ENCODE measurements around the gene TBC1D19. TPM values are rescaled to one million over a fixed set of nuclear protein-coding genes. Genes with fewer than 3 reads are reported as not detected.
A peak's percentile ranks its signal among the peaks of the same experiment; 100 is the strongest.

TBC1D19 gene
- total and polyA plus RNA-seq, 8 donors: 1.4 to 57.6 (median 5.1) TPM

- no peak overlapping the region for H3K4me3 ChIP-seq
- H3K27me3 ChIP-seq: no peaks in the 10 kb centered on the region
- no peaks in the 10 kb centered on the region for H3K4me1 ChIP-seq
- 75 to 92% (median 90%) methylated on average over 1 of the region's 1 CpG for WGBS, 5 donors
- peak overlapping the region in 1 of 5 donors; percentile 1 for H3K27ac ChIP-seq
- no peaks in the 10 kb centered on the region for H3K9me3 ChIP-seq
- intact Hi-C loops (cut with DNase I; ENCODE audit: low total_unique reads): no loop called here
- TF ChIP-seq, protein P1, sequence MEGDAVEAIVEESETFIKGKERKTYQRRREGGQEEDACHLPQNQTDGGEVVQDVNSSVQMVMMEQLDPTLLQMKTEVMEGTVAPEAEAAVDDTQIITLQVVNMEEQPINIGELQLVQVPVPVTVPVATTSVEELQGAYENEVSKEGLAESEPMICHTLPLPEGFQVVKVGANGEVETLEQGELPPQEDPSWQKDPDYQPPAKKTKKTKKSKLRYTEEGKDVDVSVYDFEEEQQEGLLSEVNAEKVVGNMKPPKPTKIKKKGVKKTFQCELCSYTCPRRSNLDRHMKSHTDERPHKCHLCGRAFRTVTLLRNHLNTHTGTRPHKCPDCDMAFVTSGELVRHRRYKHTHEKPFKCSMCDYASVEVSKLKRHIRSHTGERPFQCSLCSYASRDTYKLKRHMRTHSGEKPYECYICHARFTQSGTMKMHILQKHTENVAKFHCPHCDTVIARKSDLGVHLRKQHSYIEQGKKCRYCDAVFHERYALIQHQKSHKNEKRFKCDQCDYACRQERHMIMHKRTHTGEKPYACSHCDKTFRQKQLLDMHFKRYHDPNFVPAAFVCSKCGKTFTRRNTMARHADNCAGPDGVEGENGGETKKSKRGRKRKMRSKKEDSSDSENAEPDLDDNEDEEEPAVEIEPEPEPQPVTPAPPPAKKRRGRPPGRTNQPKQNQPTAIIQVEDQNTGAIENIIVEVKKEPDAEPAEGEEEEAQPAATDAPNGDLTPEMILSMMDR (IDR thresholded peaks at IDR 0.05): no peak
- TF ChIP-seq EP300 (IDR thresholded peaks at IDR 0.05) (no peak), POLR2A (IDR thresholded peaks at IDR 0.05) (no peak)
- H3K36me3 ChIP-seq: peaks cover 0 to under 1% (median 0%) of the 10 kb centered on the region in 4 donors
- no peak for DNase-seq
These were observed 196.7 kb downstream of the TBC1D19 start for GRCh38 chr4:26780539-26780938.

DNA sequence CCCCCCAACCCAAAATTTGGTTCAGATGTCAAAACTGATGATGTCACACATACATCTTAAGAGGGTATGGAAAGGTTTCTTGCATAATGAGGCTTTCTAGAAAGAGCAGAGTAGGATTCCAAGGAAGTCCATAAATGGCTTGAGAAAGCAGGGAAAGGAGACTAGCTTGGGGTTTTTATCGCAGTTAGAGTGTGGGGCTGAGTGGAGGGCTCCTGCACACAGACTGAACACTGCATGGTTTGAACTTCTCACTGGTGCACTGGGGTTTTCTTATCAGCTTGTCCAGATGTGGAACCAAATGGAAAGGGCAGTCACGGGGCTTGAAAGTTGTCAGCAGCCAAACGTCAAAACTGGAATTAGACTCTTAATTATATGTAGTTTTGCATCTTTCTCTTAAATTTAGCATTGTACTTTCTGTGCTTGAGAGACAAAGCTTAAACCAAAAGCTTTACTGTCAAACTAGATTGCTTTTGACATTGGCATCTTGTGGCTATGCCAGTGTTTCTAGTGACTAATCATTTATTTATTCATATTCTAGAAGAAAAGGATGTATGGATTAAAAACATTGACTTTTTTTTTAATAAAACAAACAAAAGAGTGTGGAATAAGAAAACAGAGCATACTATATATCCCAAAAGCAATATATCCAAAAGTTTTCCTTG is 198.4 kb downstream of the TBC1D19 start:
- WGBS, 5 donors: 53 to 73% (median 71%) methylated on average over 3 of the region's 3 CpGs
- Histone ChIP-seq H3K27me3 (no peaks in the 10 kb centered on the region), H3K4me1 (peaks cover 0 to 5% (median 4%) of the 10 kb centered on the region in 4 donors), H3K36me3 (no peaks in the 10 kb centered on the region), H3K9me3 (no peaks in the 10 kb centered on the region), H3K4me3 (no peak overlapping the region), H3K27ac (no peak overlapping the region)
- no peak for DNase-seq
- TF ChIP-seq EP300 (IDR thresholded peaks at IDR 0.05) (no peak), POLR2AphosphoS5 (IDR thresholded peaks at IDR 0.05) (no peak), POLR2A (IDR thresholded peaks at IDR 0.05) (no peak)
- TF ChIP-seq, protein P1 (IDR thresholded peaks at IDR 0.05): no peak
- intact Hi-C loops (cut with DNase I; ENCODE audit: low total_unique reads): no loop called here

DNA sequence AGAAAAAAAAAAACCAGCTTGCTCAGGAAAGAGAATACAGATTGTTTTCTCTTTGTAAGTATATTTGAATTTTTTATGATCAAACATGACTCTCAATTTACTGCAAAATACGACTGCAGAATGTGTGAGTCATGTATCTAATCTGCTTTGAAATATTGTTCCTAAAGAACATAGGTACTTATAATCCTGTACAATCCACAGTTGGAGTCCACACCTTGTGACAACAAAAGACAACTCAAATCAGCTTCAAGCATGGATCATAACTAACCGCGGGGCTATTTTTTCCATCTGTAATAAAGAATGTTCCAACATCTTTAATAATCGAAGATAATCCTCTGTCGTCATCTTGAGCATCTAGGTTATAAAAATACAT is 198.9 kb downstream of the TBC1D19 start:
- TF ChIP-seq, protein P1 (IDR thresholded peaks at IDR 0.05): no peak
- TF ChIP-seq POLR2A (IDR thresholded peaks at IDR 0.05) (no peak), EP300 (IDR thresholded peaks at IDR 0.05) (no peak), POLR2AphosphoS5 (IDR thresholded peaks at IDR 0.05) (no peak)
- no peaks in the 10 kb centered on the region for H3K36me3 ChIP-seq
- H3K4me1 ChIP-seq: peaks cover 0 to 10% (median 9%) of the 10 kb centered on the region in 4 donors
- H3K27me3 ChIP-seq: no peaks in the 10 kb centered on the region
- H3K27ac ChIP-seq: no peak overlapping the region
- intact Hi-C loops (cut with DNase I; ENCODE audit: low total_unique reads): no loop called here
- no peaks in the 10 kb centered on the region for H3K9me3 ChIP-seq
- DNase-seq: no peak
- no peak overlapping the region for H3K4me3 ChIP-seq
- 55 to 77% (median 67%) methylated on average over 5 of the region's 5 CpGs for WGBS, 5 donors

DNA sequence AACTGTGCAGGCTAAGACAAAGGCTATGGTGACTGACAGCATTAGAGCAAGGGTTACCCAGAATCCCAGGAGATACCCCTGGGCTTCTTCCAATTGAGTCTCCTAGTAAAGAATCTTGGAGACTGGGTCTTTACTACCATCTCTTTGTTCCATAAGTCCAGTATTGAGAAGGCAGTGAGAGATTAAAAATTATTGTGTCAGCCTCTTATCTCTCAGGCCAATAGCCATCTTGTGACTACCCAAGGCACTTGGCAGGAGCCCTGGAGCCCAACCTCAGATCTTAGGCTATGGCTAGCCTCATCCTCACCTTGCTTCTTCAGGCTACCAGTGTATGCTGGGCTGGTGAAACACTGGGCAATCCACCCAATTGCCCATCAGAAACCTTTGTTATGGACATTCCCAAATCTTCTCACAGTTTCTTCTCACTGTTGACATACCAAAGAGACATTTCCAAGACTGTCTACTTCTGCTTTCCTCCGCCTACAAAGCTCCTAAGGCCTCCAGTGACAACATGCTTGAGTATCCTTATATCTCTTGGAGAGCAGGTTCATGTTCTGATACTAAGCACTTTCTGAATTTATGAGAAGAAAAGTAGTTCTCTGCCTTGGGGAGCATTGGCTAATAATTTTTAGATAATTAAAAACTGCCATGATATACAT is 200.5 kb downstream of the TBC1D19 start:
- H3K9me3 ChIP-seq: no peaks in the 10 kb centered on the region
- intact Hi-C loops (cut with DNase I; ENCODE audit: low total_unique reads): no loop called here

More for the DNA sequence above, 200.5 kb downstream of the TBC1D19 start:
- H3K27me3 ChIP-seq: no peaks in the 10 kb centered on the region
- 90 to 100% (median 99%) methylated on average over 1 of the region's 1 CpG for WGBS, 5 donors
- TF ChIP-seq, protein P1 (IDR thresholded peaks at IDR 0.05): no peak
- TF ChIP-seq POLR2AphosphoS5 (IDR thresholded peaks at IDR 0.05) (no peak), EP300 (IDR thresholded peaks at IDR 0.05) (no peak), POLR2A (IDR thresholded peaks at IDR 0.05) (no peak)
- peaks cover 0 to 18% (median 15%) of the 10 kb centered on the region in 4 donors for H3K4me1 ChIP-seq
- H3K27ac ChIP-seq: no peak overlapping the region
- no peak for DNase-seq
- no peak overlapping the region for H3K4me3 ChIP-seq
- no peaks in the 10 kb centered on the region for H3K36me3 ChIP-seq

All from stomach (tissue), 9 donors.